GM18861 (cell line): ENCODE results near the gene YKT6.
A peak's percentile ranks its signal among the peaks of the same experiment; 100 is the strongest.
"Not testable (repeated sequence)": the region's sequence is repeated elsewhere in the genome, so short reads cannot be mapped to it uniquely, and the experiment has no call there.

ENCODE experiments used
- ATAC-seq: cut with Tn5 transposase; IDR thresholded peaks from one replicate; pipeline ENCODE4 v1.9.1; 2021; ENCODE audit not compliant: unreplicated experiment

The YKT6 gene

GRCh38 chr7:44200699-44201461 is at the start of gene YKT6:
TSS of gene YKT6 (plus strand) at chr7:44200978. CDS start at chr7:44201136, 158 bp downstream.
- ATAC-seq, result peak; percentile 96

DNA sequence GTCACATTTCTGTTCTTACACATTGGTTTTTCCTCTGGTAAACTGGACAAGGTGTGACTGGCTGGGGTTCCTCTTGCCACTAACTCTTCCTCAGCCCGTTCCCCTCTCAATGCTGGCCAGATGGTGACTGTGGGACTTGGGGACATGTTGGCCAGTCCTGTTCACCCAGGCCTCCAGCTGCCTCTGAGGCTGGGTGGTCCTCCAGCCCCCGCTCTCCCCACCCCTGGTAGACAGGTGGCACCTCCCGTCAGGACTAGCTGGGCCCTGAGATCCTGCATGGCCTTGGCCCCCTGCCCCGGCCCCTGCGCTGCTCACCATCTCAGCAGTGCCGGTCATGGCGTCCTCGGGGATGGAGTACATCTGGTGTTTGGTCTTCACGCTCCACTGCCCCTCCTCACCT is 48.8 kb upstream of the YKT6 start:
- ATAC-seq, result no peak

DNA sequence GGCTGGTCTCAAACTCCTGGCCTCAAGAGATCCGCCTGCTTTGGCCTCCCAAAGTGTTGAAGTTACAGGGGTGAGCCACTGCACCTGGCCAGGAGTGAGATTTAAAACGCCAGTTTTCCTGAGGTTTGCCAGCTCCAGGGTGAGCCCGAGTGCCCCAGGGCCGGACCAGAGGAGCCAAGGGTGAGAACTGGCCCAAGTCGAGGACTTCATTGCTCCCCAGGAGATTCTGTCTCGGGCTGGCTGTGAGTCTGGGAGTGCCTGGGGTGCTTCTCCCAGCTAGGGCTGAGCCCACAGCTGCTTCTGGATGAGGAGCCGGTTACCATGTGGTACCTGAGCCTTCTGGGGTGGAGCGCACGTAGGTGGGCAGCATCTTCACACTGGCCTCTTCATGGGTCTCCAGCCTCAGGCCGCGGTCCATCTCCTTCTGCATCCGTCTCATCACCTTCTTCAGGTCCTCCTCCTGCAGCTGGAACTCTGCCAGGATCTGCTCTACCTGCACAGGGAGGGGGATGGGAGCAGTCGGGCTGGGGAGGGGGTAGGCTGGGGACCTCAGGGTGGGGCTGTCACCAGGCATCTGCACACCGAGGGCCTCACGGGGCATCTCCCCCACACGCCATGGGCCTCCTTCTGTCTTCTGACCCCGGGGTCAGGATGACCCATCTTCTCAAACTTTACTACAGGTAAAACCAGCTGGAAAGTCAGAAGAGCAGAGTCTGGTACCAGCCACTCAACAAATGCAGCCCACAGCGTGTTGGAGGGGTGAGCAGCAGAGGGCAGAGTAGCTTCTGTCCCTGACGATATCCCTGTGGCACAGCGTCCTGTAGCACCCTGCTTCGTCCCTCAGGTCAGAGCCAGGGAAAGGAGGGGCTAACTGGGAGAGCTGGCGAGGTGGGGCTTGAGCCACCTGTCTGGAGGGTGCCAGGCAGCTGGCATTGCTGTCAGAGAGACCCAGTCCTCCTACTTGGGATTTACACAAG is 47.5 kb upstream of the YKT6 start:
- ATAC-seq, result no peak

- no peak for ATAC-seq
Measured at GRCh38 chr7:44153948-44154335, 46.8 kb upstream of the YKT6 start.

DNA sequence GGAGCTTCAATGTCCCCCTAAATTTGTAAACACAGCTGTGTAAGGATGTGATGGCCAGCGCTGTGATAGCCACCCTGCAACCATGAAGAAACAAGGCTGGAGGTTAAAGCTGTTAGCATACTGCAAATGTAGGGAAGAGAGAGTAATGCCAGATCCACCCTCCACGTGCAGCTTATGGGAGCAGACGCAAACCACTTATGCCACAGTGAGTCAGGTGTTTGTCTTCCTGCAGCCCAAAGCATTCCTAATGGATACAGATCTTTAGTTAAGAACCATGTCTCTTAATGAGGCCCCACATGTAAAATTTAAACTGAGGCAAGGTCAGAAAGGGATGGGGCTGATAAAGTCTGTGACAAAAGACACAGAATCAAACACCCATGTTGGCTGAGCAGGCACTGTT is 46.1 kb upstream of the YKT6 start:
- no peak for ATAC-seq

DNA sequence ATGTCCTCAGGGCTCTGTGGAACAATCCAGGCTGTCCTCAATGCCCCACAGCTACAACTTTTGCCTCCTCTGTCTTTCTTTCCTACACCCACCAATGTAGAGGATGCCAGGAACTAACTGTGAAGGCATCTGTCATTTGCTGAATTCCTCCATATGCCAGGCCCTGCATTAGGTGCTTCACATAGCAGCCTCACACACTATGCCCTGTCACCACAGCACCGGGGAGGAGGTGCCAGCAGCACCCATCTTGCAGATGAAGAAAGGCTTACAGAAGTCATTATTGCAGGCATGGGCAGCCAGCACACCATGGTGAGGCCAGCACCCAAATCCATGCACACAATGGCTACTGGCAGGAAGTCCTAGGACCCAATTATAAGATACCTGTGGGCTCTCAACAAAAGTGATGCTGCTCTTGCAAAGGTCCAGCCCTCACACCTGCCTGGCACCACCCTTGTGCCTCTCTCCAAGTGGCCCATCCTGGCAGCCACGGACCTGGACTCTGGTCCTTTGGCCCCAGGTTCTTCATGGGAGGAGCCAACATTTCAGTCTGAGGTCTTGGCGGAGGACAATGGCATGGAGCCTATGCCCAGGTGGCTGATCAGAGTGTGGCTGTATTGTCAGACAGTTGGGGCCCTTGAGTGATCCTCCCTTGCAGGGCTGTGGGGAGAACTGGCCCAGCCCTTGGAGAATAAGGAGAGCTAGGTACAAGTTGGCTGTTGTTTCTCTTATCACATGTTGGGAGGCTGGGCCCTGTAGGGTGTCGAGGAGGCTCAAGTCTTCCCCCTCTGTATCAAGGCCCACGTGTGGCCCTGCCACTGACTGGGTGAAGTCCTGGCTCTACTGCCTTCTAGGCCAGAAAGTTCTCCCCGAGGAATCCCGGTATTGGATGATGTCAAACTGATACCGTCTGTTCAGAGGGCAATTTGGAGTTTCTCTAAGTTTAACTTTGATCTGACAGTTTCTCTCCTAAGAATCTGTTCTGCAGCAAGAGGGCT is 45.3 kb upstream of the YKT6 start:
- no peak for ATAC-seq

DNA sequence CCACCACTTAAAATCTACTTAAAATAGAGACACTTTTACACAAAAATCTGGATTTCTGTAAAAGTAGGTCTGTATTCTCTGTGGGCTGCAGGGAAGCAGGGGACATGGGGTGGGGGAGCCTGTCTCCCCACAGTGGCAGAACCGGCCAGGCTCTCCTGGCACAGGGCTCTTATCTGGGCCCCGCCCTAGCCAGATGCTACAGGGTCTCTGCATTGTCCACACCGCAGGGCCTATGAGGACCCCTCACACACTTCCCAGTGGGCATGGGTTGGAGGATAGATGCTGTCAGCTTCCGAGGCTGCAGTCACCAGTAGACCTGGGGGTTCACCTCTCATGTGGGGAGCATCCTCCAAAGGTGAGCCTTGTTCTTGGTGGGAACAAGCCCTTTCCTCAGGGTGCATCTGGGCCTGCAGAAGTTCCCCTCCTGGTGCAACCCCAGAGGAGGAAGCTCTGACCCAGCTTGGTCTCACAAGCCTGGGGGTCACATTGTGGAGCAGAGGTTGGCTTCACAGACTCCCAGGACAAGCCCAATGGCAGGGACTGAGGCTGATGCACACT is 44.2 kb upstream of the YKT6 start:
- ATAC-seq, result no peak

DNA sequence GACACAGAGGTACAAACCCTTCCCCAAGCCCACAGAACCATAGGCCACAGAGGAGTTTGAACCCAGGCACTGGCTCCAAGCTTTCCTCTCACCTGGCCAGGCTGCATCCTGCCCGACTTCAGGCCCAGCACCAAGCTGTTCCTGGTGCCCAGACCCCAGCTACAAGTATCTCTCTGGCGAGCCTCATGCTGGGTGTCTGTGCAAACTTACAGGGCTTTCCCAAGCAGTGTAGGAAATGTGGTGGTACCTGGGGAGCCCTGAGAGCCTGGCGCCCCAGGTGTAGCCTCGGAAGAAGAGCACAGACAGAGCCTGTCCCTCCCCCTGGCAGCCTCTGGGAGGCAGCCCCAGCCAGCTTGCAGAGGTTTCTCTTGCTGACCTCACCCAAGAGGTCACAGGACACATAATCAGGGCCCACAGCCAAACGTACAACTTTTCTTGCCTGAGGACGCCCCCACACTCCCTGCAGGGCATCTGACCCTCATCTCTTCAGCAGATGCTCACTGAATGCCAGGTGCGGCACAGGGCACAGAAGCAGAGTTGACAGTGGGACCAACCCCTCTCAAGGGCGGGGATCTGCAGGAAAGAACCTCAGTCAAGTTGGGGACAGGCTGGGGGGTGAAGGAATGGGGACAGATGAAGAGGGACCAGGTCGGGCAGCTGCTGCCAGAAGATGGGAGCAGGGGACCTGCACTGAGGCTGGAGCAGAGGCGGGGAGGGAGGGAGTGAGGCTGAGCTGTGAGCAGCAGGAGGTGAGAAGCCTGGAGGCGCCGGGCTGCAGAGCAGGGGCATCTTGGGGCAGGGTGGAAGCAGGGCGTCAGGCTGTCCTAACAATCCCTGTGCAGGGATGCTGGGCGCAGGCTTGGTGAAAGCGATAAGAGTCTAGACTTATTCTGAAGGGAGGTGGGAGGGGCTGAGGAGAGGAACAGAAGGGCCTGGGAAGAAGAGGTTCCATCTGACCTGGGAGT is 43.4 kb upstream of the YKT6 start:
- ATAC-seq, result no peak

- no peak for ATAC-seq
Measured at GRCh38 chr7:44158096-44158872, 42.5 kb upstream of the YKT6 start.

DNA sequence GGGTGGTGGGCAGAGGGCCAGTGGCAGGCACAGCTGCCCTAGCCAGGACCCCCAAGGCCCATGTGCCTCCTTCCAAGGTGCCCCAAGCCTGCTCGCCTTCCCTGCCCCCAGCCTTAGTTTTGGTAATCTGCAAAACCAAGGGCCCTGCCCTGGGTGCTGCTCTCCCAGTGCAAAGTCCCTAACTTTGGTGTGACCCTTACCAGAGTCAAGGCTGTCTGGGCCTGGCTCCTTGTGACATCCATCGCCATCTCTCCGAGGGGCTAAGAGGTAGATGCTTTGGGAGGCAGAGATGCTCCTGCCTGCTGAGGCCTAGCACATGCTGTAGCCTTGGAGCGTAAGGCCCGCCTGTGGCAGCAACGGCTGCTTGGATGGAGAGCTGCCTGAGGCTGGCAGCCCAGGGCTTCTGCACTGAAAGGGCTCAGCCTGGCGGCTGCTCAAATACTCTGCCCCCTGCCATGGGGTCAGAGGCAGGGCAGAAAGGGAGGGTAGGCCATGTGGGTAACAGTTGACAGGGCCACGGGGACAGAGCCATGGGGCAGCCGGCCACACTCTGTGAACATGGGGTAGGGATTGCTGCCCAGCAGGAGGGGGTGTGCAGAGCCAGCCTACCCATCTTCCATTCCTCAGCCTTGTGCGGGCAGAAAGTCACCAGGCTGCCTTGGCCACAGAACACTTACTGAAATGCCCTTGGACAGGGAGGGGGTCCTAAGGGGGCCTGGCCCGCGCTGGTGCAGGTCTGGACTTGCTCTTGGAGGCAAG is 41.7 kb upstream of the YKT6 start:
- no peak for ATAC-seq

- no peak for ATAC-seq
Measured at GRCh38 chr7:44159824-44160630, 40.8 kb upstream of the YKT6 start.

DNA sequence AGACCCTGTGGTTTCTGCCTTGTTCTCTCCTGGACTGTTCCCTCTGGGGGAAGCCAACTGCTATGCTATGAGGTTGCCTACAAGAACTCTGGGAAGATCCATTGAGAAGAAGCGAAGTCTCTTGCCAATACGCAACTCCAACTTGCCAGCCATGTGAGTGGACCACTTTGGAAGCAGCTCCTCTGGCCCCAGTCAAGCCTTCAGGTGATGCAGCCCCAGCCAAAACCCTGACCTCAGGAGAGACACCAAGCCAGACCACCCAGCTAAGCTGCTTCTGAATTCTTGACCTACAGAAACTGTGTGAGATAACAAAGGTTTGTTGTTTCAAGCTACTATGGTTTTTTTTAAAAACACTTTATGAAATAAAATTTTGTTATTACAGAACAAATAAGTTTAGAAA is 39.4 kb upstream of the YKT6 start:
- no peak for ATAC-seq

DNA sequence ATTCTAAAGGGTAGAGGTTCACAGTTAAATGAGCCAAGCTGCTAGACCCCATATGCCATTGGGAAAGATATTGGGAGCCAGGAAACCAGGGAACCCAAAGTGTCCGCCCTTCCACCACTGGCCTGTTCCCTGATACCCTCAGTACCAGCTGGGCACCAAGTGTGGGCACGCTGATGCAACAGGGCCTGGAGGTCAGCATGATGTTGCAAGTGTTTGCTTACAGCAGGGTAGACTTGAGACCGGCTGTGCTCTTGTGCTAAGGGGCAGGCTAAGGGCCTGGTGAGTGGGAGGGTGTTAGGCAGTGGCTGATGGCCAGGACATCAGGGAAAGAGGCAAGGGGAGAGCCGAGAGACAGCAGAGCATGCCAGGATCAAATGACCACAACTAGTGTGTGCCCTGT is 38.6 kb upstream of the YKT6 start:
- ATAC-seq, result no peak

DNA sequence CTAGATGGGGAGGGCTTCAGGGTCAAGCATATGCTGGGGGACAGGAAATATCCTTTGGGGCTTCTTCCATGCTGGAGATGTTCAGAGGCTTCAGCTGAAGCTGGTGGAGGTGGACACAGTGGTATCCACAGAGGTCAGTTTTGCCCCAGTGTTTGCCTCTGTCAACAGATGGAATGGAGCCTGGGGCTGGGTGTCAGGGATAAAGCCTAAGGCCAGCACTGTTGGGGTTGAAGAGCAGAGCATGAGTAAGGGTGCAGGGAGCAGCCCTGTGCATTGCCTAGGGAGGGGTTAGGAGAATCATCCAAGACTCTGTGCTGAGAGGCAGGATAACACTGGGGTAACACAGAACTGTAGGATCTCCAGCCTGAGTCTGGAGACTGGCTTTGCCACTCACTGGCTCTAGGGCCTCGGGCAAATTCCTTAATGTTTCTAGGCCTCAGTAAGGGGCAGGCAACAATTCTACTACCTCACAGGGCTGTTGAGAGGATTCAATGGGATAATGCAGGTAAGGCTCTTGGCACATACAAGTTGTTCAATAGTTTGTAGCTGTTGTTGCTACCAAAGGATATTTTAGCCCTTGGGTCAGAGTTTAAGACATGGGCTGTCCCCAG is 37.9 kb upstream of the YKT6 start:
- no peak for ATAC-seq

DNA sequence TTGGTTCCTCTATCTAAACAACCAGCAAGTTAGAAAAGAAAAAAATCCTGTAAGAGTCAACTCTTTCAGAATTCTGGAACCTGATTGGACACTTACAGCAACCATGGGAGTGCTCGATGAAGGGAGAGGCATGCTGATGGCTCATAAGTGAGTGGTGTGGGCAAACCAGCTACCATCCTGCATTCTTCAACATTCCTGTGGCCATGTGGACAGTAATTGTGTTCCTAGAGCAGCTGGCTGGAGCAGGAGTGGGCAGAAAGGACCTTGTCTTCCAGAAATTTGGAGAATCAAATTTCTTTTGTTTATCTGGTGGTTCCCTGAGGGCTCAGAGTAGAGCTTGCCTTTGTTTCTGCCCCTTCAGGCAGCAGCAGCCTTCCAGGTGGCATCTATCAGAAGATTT is 37.2 kb upstream of the YKT6 start:
- ATAC-seq, result no peak

- ATAC-seq, result no peak
Measured at GRCh38 chr7:44167920-44168319, 32.9 kb upstream of the YKT6 start.

DNA sequence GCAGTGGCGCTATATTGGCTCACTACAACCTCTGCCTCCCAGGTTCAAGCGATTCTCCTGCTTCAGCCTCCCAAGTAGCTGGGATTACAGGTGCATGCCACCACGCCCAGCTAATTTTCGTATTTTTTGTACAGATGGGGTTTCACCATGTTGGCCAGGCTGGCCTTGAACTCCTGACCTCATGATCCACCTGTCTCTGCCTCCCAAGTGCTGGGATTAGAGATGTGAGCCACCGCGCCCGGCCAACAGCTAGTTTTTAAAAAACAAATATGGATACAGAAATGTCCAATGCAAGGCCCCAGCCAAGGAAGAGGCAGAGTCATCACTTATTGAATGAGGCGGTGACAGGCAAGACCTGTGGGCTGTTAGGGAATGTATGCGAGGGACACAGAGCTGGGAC is 28.9 kb upstream of the YKT6 start:
- ATAC-seq, result not testable (repeated sequence)
